Tibial nerve (tissue), 3 donors: Measurements from ENCODE around the gene RPA1.

Experiments used
- POLR2A ChIP-seq, 2 donors: fragments of 450-650 bp; IDR thresholded peaks; one replicate each; pipeline ENCODE4 v1.6.1; 2017; ENCODE audit warnings: antibody characterized with exemption in 2 of 2, mild to moderate bottlenecking in 2 of 2, moderate library complexity in 2 of 2
- TF ChIP-seq, protein P1 (sequence below), 5 experiments: fragments of 200-600 bp in 3 of 5; fragments of 450-650 bp in 2 of 5; sonication (generic) in 3 of 5; IDR thresholded peaks; one replicate each; pipeline ENCODE4 v1.5.1; 2016 to 2019; ENCODE audit warnings: antibody characterized with exemption in 5 of 5, mild to moderate bottlenecking in 3 of 5, moderate library complexity in 2 of 5

DNA sequence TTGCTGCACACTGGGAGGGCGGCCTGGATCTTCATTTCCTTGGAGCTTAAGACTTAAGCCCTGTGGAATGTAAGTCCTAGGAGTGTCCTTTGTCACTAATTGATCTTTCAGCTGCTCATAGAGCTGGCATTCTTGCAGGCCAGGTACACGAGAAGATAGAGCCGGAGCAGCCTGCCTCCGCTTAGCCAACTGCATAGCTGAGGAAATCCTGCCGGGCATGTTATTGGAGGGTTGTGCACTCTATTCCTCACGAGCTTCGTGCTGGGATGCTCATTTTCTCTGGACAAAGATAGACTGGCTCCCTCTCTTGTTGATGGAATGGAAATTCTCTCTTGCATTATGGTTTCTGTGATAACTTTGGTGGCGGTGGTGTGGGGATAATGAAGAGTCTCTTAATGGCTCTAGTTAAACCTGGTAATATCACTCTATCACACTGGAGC is 76.9 kb downstream of the RPA1 start:
- TF ChIP-seq, protein P1, sequence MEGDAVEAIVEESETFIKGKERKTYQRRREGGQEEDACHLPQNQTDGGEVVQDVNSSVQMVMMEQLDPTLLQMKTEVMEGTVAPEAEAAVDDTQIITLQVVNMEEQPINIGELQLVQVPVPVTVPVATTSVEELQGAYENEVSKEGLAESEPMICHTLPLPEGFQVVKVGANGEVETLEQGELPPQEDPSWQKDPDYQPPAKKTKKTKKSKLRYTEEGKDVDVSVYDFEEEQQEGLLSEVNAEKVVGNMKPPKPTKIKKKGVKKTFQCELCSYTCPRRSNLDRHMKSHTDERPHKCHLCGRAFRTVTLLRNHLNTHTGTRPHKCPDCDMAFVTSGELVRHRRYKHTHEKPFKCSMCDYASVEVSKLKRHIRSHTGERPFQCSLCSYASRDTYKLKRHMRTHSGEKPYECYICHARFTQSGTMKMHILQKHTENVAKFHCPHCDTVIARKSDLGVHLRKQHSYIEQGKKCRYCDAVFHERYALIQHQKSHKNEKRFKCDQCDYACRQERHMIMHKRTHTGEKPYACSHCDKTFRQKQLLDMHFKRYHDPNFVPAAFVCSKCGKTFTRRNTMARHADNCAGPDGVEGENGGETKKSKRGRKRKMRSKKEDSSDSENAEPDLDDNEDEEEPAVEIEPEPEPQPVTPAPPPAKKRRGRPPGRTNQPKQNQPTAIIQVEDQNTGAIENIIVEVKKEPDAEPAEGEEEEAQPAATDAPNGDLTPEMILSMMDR (IDR thresholded peaks at IDR 0.05), result no peak
- no peak for TF ChIP-seq POLR2A (IDR thresholded peaks at IDR 0.05)
